Tongue (tissue), 2 donors: ENCODE results near the gene PCTP. TPM values are rescaled to one million over a fixed set of nuclear protein-coding genes. Genes with fewer than 3 reads are reported as not detected.
A peak's percentile ranks its signal among the peaks of the same experiment; 100 is the strongest.

ENCODE experiments used
- DNase-seq: peaks from one replicate; pipeline ENCODE4 v3.0.0-alpha.2; 2015
- total RNA-seq: library from RNA; depleted of rRNA; stranded (reverse); fragments of >200 nt; gene quantifications from one replicate; pipeline ENCODE4 v1.2.3, GENCODE V29; 2014

Gene PCTP
- total RNA-seq, 1 donor from 2014 or later: 10.3 TPM

DNA sequence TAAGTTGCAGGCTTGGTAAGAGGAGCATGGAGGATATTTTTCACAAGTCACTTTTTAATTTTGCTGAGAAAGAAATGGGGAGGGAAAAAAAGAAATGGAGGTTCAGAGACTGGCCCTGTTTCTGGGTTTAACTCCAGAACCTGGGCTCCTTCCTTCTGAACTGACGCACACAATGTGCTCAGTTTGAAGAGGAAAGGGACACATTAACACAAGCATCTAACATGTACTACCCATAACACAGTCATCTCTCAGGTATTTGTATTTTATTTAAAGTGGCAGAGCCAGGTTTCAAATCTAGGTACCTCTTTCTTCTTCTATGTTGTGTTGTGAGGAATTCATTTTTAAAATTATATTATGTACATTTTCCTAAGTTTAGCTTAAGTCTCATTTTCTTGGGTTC is 22.9 kb upstream of the PCTP start:
- no peak for DNase-seq

DNA sequence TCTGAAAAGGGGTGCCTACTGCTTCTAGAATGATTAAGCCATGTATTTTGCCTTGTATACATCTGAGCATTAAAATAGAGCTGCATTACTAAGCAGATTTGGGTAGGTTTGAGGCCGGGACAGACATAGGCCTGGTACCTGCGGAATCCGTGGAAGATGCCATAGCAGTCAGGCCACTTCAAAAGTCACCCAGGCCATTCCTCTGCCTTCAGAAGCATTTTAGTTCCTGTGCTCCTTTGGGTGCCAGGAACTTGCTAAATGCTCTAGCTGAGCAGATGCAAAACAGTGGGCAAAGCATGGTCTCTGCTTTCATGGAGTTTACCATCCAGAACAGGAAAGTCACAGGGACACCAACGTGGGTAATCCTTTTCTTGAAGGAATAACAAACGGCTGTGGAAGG is 22.5 kb upstream of the PCTP start:
- no peak for DNase-seq

DNA sequence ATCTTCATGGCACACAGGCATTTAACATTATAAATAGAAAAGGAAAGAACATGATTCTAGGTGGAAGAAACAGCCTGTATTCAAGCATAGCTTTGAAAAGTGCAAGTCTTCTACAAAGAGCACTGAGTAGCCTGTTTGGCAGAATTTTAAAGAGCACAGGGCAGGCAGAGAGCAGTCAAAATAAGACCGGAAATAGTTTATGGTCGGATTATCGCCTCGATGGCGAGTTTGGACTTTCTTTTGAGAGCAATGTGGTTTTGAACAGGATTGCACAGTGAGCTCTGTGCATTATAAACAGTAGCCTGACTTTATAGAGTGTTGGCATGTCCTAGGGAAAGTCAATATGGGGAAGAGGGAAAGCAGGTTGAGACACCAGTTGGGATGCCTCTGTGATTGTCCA is 22.0 kb upstream of the PCTP start:
- no peak for DNase-seq

DNA sequence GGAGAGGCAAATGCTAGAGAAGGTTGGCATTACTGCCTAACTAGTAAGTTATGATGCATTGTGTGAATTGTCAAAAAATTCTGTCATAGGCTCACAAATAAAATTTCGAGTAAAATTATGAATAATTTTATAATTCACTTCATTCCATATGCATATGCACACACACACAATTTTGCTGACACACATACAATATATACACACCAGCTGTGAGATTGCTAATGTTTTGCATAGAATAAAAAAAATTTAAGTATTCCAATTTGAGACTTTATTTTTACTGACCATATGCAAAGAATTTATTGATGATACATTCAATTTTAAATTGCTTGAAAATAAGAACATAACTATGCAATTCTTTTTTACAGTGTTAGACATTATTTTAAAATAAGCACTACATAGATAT is 21.4 kb upstream of the PCTP start:
- DNase-seq: no peak

DNA sequence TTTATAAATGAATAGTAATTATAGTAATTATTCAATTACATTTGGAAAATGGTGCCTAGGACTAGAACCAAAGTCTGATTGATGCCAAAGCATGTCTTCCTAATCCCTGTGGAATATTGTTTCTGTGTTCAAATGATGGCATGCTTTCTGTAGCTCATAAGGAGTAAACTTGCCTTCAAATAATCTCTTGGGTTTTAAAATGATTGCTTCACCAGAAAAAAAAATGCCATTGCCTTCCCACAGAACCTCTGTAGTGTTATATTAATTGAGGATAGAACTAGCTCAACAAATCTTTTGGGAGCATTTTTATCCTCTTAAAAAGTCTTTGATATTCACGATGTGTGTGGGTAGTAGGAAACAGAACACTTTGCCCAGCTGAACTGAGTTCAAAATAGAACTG is 20.5 kb upstream of the PCTP start:
- no peak for DNase-seq

DNA sequence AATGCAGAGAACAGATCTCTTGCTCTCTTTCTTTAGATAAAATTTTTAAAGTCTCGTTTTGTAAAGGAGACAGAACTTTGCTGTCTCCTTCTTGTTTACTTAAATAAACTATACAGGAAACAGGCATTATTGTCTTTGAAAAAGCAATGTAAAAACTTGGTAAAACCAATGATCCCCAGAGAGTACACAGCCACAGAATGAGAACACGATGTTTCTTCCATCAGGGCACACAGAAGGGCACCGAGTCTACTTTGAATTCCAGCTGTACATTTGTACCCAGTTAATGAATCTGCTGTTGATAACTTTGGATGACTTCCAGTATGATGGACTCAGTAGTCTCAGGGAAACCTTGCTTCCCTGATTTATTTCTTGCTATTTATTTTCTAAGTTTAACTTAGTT is 20.0 kb upstream of the PCTP start:
- DNase-seq: no peak

DNA sequence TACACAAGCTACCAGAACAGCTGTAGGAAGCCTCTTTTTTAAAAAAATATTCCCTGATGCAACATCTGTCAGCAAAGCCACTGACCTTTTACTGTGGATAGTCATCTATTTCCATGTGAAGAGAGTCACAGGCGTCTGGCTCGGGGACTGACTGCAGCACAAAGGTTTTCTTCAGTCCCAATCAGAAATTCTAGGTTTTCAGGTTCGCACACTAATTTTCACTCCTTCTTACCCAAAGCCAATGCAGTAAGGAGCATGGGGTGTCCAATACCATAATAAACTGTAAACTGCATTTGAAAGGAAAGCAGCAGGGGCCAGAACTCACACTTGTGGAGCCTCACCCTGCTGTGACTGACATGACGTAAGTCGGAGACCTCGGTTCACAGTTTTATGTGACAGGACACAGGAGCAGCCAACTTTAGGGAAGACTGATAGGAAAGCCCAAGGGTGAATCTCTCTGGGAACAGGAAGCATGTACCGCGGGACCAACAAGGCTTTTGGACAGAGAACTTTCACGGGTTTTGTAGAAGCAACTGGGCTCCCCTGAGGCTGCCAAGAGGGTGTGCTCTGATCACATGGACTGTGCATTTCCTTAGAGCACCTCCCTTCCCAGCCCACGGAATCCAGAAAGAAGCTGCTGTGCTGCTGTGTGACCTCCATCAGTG is 19.1 kb upstream of the PCTP start:
- DNase-seq: peak; percentile 58

DNA sequence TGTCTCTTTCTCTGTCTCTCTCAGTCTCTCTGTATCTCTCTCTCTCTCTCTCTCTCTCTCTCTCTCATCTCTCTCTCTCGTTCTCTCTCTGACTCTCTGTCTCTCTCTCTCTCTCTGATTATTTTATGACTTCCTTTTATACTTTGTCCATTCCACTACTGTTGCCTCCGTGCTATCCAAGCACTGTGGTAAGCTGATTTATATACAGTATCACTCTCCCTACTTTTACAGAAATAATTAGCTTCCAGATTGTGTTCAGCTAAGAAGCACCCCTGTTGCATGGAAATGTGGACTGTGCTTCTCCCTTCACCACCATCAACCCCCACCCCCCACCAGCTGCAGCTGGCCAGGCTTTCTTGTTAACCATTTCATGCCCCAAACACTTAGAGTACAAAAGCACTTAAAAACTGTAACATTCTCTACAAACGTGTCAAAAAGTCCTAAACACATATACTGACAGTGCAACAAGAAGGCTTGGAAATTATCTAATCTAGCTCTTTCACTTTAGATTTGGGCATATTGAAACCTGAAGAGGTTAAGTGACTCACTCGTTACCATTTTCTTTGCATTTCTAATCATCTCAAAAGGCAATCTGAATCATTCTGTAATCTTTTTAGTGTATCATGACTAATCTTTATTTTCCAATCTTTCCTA is 16.6 kb upstream of the PCTP start:
- DNase-seq: peak; percentile 36

DNA sequence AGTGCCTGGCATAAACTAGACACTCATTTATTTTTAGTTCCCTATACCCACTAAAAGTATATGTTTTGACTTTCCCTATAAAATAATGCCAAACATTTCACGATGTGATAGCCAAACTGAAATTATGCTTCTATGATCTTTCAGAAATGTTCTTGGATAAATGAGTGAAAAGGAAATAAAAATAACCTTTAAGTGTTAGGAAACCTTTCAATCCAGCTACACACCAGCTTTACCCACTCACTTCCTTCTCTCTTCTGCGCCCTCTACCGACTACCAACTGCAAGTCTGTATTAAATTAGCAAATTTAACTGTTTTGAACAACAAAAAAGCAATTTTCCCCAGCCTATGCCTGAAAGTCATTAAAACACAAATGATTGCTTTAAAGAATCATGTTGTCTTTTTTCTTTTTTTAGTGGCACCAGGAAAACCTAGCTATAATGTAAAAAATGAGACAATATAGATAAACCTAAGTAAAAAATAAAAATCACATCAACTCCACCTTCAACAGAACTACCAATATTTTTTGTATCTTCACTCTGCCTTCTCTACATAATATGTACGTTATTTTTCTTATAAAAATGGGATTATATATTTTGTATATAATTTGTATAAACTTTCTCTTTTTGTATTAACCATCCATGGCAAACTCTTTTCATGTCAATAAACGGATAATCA is 15.0 kb upstream of the PCTP start:
- peak; percentile 73 for DNase-seq

DNA sequence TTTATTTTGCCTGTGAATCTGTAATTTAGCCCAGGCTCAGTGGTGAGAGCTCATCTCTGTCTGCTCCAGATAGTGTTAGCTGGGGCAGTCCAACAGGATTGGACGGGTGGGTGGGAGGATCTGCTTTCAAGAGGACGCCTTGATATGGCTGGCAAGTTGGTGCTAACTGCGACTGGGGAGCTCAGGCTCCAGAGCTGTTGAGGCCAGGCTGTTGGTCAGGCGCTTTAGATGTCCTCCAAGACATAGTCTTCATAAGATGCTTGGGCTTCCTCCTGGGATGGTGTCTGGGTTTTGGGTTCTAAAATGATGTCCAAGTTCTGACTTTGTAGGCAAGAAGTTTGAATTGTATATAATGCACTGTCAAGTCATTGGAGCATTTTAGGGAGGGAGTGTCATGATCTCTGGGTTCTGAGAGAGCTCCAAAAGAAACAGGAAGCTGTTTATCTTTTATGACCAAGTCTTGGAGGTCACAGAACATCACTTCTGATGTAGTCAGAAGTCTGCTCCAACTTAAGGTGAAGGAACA is 12.8 kb upstream of the PCTP start:
- DNase-seq: no peak

DNA sequence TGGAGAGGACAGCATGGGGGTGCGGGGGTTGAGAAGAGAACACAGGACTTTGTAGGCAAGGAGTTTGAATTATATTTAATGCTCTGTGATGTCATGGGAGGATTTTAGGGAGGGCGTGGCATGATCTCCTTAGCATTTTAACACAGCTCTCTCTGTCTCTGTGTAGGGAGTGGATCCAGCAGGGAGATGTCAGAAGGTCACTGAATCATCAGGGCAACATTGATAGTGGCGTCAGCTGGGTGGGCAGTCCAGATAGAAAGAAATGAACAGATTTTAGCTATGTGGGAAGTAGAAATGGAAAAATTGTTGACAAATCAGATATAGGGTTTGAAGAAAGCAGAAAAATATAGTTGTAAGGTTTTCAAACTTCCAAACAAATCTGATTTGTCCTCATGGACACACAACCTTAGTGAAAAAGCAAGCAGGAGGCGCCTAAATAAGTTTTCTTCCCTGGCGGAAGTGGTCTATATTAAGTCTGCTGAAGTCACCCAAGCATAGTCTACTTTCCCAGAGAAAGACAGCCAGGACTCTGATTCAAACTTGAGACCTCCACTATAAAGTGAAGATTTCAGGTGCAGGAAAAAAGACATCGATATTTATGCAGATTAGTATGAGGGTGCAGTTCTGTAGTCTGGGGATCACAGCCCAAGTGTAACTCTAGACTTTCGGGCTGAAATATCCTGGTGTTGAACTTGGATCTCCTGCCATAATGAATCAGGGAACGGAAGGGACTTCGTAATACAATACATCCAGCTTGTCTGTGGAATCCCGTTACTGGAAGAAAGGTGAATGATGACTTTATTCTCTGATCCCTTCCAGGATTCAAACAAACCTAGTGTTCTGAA is 10.1 kb upstream of the PCTP start:
- DNase-seq: no peak

DNA sequence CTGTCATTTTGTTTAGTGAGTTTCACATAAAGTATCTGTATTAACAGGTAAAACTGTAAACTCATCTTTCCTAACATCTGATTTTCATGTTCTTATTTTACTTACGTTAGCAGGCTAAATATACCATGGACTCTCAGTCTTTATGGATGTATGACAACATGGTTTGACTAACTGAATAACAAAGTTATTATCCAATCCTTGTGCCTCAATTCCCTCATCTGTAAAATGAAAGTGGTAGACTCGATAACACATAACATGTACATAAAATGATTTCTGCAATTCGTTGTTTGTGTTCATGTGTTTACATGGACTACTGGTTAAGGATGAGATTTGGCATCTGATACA is 9.5 kb upstream of the PCTP start:
- no peak for DNase-seq

DNA sequence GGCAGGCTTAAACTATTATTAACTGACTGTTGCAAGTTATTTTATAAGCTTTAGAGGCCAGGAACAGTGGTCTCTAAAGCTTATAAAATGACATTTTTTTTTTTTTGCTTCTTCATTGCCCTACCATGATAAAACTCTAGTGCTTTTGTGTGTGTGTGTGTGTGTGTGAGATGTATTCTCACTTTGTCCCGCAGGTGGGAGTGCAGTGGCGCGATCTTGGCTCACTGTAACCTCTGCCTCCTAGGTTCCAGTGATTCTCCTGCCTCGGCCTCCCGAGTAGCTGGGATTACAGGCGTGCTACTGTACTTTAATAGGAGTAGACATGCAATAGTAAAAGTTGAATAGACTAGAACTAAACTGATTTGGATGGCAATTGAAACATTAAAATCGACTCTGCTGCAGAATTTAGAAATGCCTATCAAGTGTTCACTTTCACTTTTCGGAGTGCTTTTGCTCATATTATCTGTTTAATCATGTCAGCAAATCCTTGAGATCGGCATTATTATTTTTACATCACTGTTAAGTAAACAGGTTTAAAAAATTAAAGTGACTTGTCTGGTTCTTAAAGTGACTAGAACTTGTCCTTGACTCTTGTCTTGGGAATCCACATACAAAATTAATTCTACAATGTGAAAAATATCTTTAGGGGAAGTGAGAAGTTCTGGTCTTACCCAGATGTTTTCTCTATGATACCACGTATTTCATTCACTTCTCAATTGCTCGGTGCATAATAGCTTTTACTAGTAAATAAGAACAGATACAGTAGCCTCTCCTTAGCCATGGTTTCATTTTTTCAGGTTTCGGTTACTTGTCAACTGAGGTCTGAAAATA is 8.4 kb upstream of the PCTP start:
- DNase-seq: no peak

DNA sequence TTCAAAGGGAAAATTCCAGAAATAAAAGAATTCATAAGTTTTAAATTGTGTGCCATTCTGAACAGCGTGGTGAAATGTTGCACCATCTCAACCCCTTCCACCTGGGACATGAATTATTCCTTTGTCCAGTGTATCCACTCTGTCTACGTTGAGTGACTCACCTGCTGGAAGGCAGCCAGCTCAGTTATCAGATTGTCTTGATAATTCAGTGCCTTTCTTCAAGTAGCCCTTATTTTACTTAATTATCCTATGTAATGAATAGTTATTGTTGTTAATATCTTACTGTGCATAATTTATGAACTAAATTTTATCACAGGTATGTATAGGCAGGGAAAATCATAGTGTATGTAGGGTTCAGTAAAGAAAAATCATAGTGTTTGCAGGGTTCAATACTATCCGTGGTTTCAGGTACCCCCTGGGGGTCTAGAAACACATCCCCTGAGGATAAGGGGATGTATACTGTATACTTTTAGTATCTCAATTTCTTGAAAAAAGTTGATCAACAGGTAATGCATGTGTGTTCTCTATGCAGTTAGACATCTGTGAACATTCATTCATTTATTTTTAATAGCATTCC is 7.7 kb upstream of the PCTP start:
- no peak for DNase-seq

DNA sequence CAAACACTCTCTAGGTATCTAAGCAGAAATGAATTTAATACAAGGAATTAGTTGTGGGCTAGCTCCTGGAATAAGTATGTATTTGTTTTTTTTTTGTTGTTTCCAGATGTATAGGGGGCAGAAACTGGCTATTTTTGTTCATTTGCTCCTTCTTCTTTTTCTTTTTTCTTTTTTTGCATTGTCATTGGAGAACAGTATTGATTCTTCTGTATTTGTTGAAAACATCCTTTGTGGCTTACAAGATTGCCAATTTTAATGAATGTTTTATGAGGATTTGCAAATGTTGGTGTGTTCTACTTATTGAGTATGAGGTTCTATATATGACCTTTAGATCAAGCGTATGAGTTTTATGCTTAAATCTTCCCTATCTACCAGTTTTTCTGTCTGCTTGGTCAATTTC is 5.6 kb upstream of the PCTP start:
- DNase-seq: no peak

DNA sequence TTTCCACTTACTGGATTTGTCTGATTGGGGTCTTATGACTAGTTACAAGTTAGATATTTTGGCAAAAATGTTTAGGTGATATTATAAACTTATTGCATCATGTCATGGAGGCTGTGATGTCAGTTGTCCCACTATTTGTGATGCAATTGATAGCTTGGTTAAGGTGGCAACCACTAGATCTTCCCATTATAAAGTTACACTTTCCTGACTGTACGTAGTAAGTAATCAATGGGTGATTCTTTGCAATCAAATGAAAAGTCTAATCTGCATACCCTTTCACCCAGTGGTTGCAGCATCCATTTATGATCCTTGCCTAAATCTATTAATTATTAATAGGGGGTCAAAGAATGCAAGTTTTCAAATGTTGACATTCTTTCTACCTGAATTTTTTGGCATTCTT is 4.4 kb upstream of the PCTP start:
- no peak for DNase-seq

DNA sequence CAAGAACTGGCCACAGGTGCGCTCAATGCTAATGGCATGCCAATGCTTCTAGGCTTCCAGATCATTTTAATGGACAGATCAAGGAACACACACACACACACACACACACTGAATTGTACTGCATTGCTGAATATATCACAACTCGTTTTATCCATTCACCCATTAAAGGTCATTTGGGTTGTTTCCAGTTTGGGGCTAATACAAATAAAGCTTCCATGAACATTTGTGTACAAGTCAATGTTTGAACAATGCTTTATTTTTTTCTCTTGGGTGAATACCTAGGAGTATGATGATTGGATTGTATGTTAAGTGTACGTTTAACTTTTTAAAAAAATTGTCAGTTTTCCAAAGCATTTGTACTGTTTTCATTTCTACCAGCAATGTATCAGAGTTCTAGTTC is 3.6 kb upstream of the PCTP start:
- no peak for DNase-seq

DNA sequence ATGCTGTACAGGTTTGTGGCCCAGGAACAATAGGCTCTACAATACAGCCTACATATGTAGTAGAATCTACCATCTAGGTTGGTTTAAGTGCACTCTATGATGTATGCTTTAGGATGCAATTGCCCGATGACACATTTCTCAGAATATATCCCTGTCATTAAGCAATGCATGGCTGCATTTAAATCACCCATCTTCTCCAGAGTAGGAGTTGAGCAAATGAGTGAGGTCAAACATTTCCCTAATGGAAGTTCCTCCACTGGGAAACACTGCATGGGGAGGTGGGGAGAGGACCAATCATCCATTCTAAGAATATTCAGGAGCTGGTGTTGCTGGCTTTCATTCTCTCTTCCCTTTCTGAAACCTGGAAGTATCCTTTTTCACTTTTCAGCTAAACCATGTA is 2.0 kb upstream of the PCTP start:
- no peak for DNase-seq

DNA sequence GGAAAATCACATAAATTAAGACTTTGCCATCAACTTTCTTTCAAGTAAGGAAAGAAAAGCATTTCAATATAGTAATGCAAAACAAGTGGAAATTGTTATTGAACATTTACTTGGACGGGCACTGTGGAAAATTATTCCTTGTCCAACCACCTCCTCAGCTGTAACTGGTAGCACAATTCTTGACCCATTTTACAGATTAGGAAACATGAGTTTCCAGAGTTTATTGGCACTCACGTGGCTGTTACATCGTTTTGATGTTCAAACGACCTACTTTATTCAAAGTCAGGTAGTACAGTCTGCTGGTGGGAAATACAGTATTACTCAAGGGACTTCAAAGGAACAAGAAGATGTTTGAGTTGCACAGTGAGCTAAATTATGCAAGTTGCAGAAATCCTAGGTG is 866 bp upstream of the PCTP start:
- no peak for DNase-seq

DNA sequence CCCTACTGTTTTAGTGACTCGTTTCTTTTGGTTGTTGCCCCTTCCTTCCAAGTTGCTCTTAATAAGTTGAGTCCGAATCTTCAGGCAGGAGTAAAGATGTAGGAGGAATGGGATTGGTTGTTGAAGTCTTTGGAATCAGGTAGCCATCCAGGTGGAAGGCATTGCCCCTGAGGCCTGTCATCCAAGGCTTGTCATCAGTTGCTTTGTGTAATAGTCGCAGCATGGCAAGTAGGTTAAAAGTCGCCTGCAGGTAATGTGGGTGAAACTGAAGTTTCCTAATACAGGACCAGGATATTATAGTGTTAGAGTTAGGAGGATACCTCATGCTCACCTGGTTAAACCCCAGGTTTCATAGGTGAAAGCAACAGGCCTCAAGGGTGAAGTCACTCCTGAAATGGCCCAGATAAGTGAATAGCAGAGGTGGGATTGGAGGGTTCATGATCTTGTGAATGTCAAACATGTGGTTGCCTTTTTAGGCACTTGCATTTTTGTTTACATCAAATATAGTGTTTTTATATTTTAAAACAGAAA is 934 bp downstream of the PCTP start:
- no peak for DNase-seq

DNA sequence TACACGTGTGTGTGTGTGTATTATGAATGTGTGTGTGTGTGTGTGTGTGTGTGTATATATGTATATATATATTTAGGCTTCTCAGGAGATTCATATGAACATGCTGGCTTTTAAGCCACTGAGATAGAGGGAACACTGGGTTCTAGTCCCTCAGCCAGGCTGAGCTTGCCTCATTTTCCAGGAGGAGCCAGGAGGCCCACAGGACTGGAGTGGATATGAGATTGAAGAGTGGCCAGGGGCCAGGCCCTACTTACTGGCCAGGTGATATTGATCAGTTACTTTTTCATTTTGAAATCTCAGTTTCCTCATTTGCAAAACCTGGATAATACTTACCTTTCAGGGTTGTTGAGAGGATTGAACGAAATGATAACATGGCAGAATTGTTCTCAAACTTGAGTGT is 5.8 kb downstream of the PCTP start:
- DNase-seq: no peak
